ENCODE data around the gene LEFTY1.

- TF ChIP-seq CTCF (IDR thresholded peaks at IDR 0.05) (no peak), EZH2 (IDR thresholded peaks at IDR 0.05; ENCODE audit: borderline replicate concordance, insufficient read depth, low read depth, low read length, poor library complexity, severe bottlenecking) (no peak)
Observed at GRCh38 chr1:225842074-225842473, 46.9 kb downstream of the LEFTY1 start.
